Activated CD8-positive, alpha-beta memory T cell treated with anti-CD3 and anti-CD28 coated beads for 48 hours (primary cell): ENCODE measurements around the gene TEDC1.

Source experiments
- DNase-seq, 3 experiments: peaks; one replicate each; pipeline ENCODE4 v3.0.0-alpha.2; 2020; ENCODE audit warnings: low read depth in 2 of 3, low spot score in 2 of 3

TEDC1 gene

GRCh38 chr14:105495990-105496830 lies 5.2 kb downstream of the TEDC1 start:
- no peak for DNase-seq

- DNase-seq: no peak
Measured at GRCh38 chr14:105496831-105497591, 6.0 kb downstream of the TEDC1 start.

- no peak for DNase-seq
Measured at GRCh38 chr14:105497671-105498429, 6.8 kb downstream of the TEDC1 start.

- DNase-seq: no peak
Measured at GRCh38 chr14:105498430-105499255, 7.6 kb downstream of the TEDC1 start.

- DNase-seq: no peak
Measured at GRCh38 chr14:105499256-105500035, 8.4 kb downstream of the TEDC1 start.

GRCh38 chr14:105500036-105500725 lies 9.1 kb downstream of the TEDC1 start:
- DNase-seq: no peak

GRCh38 chr14:105500726-105501101 lies 9.7 kb downstream of the TEDC1 start:
- DNase-seq: no peak

GRCh38 chr14:105501504-105502291 lies 10.7 kb downstream of the TEDC1 start:
- DNase-seq: no peak

- DNase-seq: no peak
Measured at GRCh38 chr14:105502446-105503295, 11.6 kb downstream of the TEDC1 start.

- DNase-seq: no peak
Measured at GRCh38 chr14:105503296-105503640, 12.2 kb downstream of the TEDC1 start.

- no peak for DNase-seq
Measured at GRCh38 chr14:105503935-105504692, 13.1 kb downstream of the TEDC1 start.

- DNase-seq: no peak
Measured at GRCh38 chr14:105505101-105505500, 14.1 kb downstream of the TEDC1 start.

- no peak for DNase-seq
Measured at GRCh38 chr14:105507247-105507646, 16.2 kb downstream of the TEDC1 start.

GRCh38 chr14:105508069-105508468 lies 17.0 kb downstream of the TEDC1 start:
- no peak for DNase-seq

GRCh38 chr14:105508601-105509000 lies 17.6 kb downstream of the TEDC1 start:
- DNase-seq: no peak

GRCh38 chr14:105517096-105517495 lies 26.1 kb downstream of the TEDC1 start:
- no peak for DNase-seq
